HEK293 (cell line): ENCODE measurements around the gene APOE.
A peak's percentile ranks its signal among the peaks of the same experiment; 100 is the strongest.

Experiments used
- ATF2 ChIP-seq: fragments of 450-650 bp; formaldehyde crosslinking; IDR thresholded peaks from 2 replicates; pipeline ENCODE4 v1.5.1; 2016; ENCODE audit warnings: missing biosample characterization, missing genetic modification characterization, low read depth
- CTCF ChIP-seq: fragments of 450-650 bp; formaldehyde crosslinking; IDR thresholded peaks from 2 replicates; pipeline ENCODE4 v1.5.1; 2016; ENCODE audit warnings: missing biosample characterization, missing genetic modification characterization
- SCRT1 ChIP-seq: fragments of 450-650 bp; formaldehyde crosslinking; IDR thresholded peaks from 2 replicates; pipeline ENCODE4 v1.5.1; 2016; ENCODE audit warnings: missing biosample characterization, missing genetic modification characterization, borderline replicate concordance
- TRIM28 ChIP-seq: IDR thresholded peaks from 2 replicates; pipeline ENCODE4 v1.6.1; 2011; ENCODE audit warnings: low read length, control low read depth, borderline replicate concordance
- ZNF18 ChIP-seq: fragments of 450-650 bp; formaldehyde crosslinking; IDR thresholded peaks from 2 replicates; pipeline ENCODE4 v1.5.1; 2016; ENCODE audit warnings: missing biosample characterization, missing genetic modification characterization
- ZNF221 ChIP-seq: fragments of 450-650 bp; formaldehyde crosslinking; IDR thresholded peaks from 2 replicates; pipeline ENCODE4 v1.5.1; 2017; ENCODE audit warnings: missing biosample characterization, missing genetic modification characterization, borderline replicate concordance
- ZNF311 ChIP-seq: fragments of 450-650 bp; formaldehyde crosslinking; IDR thresholded peaks from 2 replicates; pipeline ENCODE4 v1.5.1; 2017; ENCODE audit warnings: missing biosample characterization, missing genetic modification characterization, borderline replicate concordance
- ZNF621 ChIP-seq: fragments of 450-650 bp; formaldehyde crosslinking; IDR thresholded peaks from 2 replicates; pipeline ENCODE4 v1.5.1; 2017; ENCODE audit warnings: missing biosample characterization, missing genetic modification characterization
- ZNF707 ChIP-seq: fragments of 450-650 bp; formaldehyde crosslinking; IDR thresholded peaks from 2 replicates; pipeline ENCODE4 v1.5.1; 2016; ENCODE audit warnings: missing biosample characterization, missing genetic modification characterization
- ZNF785 ChIP-seq: fragments of 450-650 bp; formaldehyde crosslinking; IDR thresholded peaks from 2 replicates; pipeline ENCODE4 v1.5.1; 2016; ENCODE audit warnings: missing biosample characterization, missing genetic modification characterization
- ZSCAN5A ChIP-seq: fragments of 450-650 bp; formaldehyde crosslinking; IDR thresholded peaks from 2 replicates; pipeline ENCODE4 v1.5.1; 2016; ENCODE audit warnings: missing biosample characterization, missing genetic modification characterization

- TF ChIP-seq ZNF311 (tag by site-specific recombination) (no peak), ZNF785 (tag by site-specific recombination) (no peak), ZNF707 (no peak), TRIM28 (no peak), ZNF221 (no peak), ZNF18 (tag by site-specific recombination) (no peak), CTCF (tag by site-specific recombination) (peak; percentile 88), ZSCAN5A (no peak), SCRT1 (tag by site-specific recombination) (no peak), ZNF621 (tag by site-specific recombination) (no peak), ATF2 (tag by site-specific recombination) (no peak)
Measured at GRCh38 chr19:44903602-44904425, 1.8 kb upstream of the APOE start.
